AG04450 (cell line): Measurements from ENCODE around the gene SEMA6C. TPM values are rescaled to one million over a fixed set of nuclear protein-coding genes. Genes with fewer than 3 reads are reported as not detected.

ENCODE experiments used
- CTCF ChIA-PET: fragments of 300-600, 350-600 bp; formaldehyde crosslinking; extraction: SDS; loops from one replicate; lab custom pipeline; 2022; ENCODE audit warnings: antibody characterized with exemption, inconsistent platforms; lab: Charles Lee
- POLR2A ChIA-PET: fragments of 350-600 bp; formaldehyde crosslinking; extraction: SDS; loops from one replicate; lab custom pipeline; 2021; ENCODE audit warnings: antibody characterized with exemption, inconsistent platforms; lab: Yijun Ruan, JAX
- DNase-seq: peaks from one replicate; pipeline ENCODE4 v3.0.0-alpha.2; 2011; ENCODE audit warnings: low read depth, low spot score
- H3K27ac ChIP-seq: one replicate; pipeline ENCODE4 v1.5.1; 2012; ENCODE audit warnings: low read depth, low read length, control low read depth
- H3K27me3 ChIP-seq: one replicate; pipeline ENCODE4 v1.6.0; 2012; ENCODE audit warnings: low read length; ENCODE audit not compliant: control insufficient read depth, insufficient read depth
- H3K4me3 ChIP-seq: 2 replicates; pipeline ENCODE4 v1.5.1; 2011; ENCODE audit warnings: mild to moderate bottlenecking, low read depth, low read length, control low read depth
- H3K9me3 ChIP-seq: 2 replicates; pipeline ENCODE4 v1.5.1; 2012; ENCODE audit warnings: low read length; ENCODE audit not compliant: control insufficient read depth, insufficient read depth
- polyA plus RNA-seq: library from polyadenylated mRNA; depleted of rRNA; stranded (reverse); fragments of >200 nt; gene quantifications from 2 replicates; pipeline ENCODE4 v1.2.3, GENCODE V29; 2011
- TF ChIP-seq, protein P1 (sequence below): IDR thresholded peaks from 2 replicates; pipeline ENCODE4 v1.5.1; 2011; ENCODE audit warnings: low read depth, low read length, control low read depth, inconsistent platforms

The SEMA6C gene
- polyA plus RNA-seq, 1 experiment: 1.8 TPM

DNA sequence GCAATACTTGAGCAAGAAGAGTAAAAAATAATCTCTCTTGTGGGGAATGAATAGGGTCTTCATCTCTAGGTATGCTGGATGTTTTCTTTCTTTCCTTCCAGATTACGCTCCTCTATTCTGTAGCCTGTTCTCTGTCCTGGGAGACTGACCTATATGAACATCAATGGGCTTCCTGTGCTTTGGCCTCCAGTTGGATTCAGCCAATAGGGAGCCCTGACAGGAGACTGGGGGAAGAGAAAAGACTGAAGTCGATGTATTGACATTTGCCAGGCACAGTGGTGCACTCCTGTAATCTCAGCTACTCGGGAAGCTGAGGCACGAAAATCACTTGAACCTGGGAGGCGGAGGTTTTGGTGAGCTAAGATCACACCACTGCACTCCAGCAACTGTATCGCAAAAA is 17.6 kb downstream of the SEMA6C start:
- POLR2A ChIA-PET: interaction anchor here (0.6 to 0.7 kb wide), 2 partner anchors 117 to 200 kb away, joined by 4 to 5 read pairs; no protein-coding TSS in a partner anchor
- H3K27me3 ChIP-seq: peaks cover 10% of the 10 kb centered on the region
- no peak for DNase-seq
- H3K27ac ChIP-seq: no peak overlapping the region
- CTCF ChIA-PET: interaction anchor here (0.6 to 1.7 kb wide), 2 partner anchors 29 to 117 kb away, joined by 3 to 6 read pairs; no protein-coding TSS in a partner anchor
- H3K4me3 ChIP-seq: no peak overlapping the region
- TF ChIP-seq, protein P1, sequence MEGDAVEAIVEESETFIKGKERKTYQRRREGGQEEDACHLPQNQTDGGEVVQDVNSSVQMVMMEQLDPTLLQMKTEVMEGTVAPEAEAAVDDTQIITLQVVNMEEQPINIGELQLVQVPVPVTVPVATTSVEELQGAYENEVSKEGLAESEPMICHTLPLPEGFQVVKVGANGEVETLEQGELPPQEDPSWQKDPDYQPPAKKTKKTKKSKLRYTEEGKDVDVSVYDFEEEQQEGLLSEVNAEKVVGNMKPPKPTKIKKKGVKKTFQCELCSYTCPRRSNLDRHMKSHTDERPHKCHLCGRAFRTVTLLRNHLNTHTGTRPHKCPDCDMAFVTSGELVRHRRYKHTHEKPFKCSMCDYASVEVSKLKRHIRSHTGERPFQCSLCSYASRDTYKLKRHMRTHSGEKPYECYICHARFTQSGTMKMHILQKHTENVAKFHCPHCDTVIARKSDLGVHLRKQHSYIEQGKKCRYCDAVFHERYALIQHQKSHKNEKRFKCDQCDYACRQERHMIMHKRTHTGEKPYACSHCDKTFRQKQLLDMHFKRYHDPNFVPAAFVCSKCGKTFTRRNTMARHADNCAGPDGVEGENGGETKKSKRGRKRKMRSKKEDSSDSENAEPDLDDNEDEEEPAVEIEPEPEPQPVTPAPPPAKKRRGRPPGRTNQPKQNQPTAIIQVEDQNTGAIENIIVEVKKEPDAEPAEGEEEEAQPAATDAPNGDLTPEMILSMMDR: no peak
- peaks cover 5% of the 10 kb centered on the region; the same call in 1 of the 2 replicates for H3K9me3 ChIP-seq

DNA sequence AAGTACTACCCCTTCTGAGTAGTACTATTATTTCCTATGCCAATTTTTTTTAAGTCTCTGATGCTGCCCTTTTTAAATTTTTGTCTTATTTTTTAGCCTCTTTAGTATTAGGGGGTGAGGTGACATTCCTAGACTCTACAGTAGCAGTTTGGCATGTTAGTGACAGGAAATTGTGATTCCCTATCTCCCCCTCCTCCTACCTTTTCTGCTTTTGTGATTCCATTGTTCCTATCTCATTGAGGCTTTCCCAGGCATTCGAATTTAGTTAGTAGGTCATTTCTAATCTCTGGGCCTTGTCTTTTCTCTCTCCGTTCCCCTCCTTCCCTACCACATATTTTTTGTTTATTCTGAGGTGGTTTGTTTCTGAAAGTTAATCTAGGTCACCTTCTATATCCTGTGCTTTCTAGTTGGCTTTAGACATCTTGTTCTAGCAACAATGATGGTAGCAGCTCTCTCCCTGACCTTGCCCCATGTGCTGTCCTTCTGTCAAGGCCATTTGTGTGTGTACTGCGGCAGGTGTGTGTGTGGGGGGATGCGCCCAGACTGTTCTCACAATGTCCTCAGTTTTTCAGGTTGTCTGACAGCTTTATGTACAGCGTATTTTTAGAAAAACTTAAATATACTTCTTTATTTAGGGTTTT is 21.5 kb downstream of the SEMA6C start:
- no peaks in the 10 kb centered on the region for H3K9me3 ChIP-seq
- H3K4me3 ChIP-seq: no peak overlapping the region
- POLR2A ChIA-PET: no interaction called here
- TF ChIP-seq, protein P1: no peak
- H3K27ac ChIP-seq: no peak overlapping the region
- CTCF ChIA-PET: interaction anchor here (1.8 kb wide), 1 partner anchor 25 kb away, joined by 10 read pairs; no protein-coding TSS in a partner anchor
- DNase-seq: no peak
- H3K27me3 ChIP-seq: no peaks in the 10 kb centered on the region

DNA sequence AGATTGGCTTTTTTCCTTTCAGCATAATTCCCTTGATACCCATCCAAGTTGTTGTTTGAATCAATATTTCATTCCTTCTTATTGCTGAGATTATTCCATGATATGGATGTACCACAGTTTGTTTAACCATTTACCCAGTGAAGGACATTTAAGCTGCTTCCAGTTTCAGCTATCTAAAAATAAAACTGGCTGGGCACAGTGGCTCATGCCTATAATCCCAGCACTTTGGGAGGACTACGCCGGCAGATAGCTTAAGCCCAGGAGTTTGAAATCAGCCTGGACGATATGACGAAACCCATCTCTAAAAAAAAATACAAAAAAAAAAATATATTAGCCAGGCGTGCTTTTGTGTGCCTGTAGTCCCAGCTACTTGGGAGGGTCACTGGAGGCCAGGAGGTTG is 32.6 kb downstream of the SEMA6C start:
- ChIA-PET CTCF (interaction anchor here (0.6 to 8.1 kb wide), 2 partner anchors 15 to 892 kb away, joined by 6 to 66 read pairs; no protein-coding TSS in a partner anchor), POLR2A (interaction anchor here (0.6 kb wide), 1 partner anchor 143 kb away, joined by 4 read pairs; no protein-coding TSS in a partner anchor)
- no peaks in the 10 kb centered on the region for H3K9me3 ChIP-seq
- TF ChIP-seq, protein P1: no peak
- no peak overlapping the region for H3K27ac ChIP-seq
- DNase-seq: no peak
- no peaks in the 10 kb centered on the region for H3K27me3 ChIP-seq
- H3K4me3 ChIP-seq: no peak overlapping the region

DNA sequence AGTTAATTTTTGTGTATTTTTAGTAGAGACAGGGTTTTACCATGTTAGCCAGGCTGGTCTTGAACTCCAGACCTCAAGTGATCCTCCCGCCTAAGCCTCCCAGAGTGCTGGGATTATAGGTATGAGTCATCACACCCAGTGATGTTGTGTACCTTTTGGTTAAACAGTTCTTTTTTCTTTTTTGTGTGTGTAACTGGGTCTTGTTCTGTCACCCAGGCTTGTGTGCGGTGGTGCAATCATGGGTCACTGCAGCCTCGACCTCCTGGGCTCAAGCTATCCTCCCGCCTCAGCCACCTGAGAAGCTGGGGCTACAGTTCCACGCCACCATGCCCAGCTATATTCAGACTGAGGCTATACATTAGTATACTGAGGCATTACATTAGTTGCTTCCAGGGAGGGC is 38.1 kb downstream of the SEMA6C start:
- no peak for DNase-seq
- H3K4me3 ChIP-seq: no peak overlapping the region
- ChIA-PET CTCF (interaction anchor here (8.1 kb wide), 1 partner anchor 9 kb away, joined by 66 read pairs; no protein-coding TSS in a partner anchor), POLR2A (interaction anchor here (1.0 kb wide), 1 partner anchor 144 kb away, joined by 4 read pairs; no protein-coding TSS in a partner anchor)
- no peak overlapping the region for H3K27ac ChIP-seq
- TF ChIP-seq, protein P1: no peak
- no peaks in the 10 kb centered on the region for H3K27me3 ChIP-seq
- H3K9me3 ChIP-seq: no peaks in the 10 kb centered on the region

DNA sequence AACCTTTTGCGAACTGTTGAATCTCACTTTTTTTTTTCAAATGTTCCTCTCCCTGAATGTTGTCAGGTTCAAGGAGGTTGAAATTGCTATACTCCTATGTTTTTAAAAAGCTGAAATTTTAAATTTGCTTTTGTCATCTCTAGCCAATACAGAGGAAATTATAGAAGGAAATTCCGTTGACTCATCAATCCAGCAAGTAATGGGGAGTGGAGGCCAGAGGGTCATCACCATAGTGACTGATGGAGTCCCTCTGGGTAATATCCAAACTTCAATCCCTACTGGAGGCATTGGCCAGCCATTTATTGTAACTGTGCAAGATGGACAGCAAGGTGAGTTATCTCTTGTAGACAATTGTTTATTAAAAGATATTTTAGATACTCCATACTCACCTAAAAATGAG is 39.5 kb downstream of the SEMA6C start:
- TF ChIP-seq, protein P1: no peak
- ChIA-PET POLR2A (interaction anchor here (0.7 kb wide), 1 partner anchor 13 kb away, joined by 4 read pairs; no protein-coding TSS in a partner anchor), CTCF (interaction anchor here (0.6 to 8.1 kb wide), 3 partner anchors 8 to 90 kb away, joined by 3 to 66 read pairs (median 4); partner anchors contain the start of gene TNFAIP8L2)
- no peaks in the 10 kb centered on the region for H3K27me3 ChIP-seq
- H3K4me3 ChIP-seq: no peak overlapping the region
- no peak for DNase-seq
- H3K9me3 ChIP-seq: no peaks in the 10 kb centered on the region
- no peak overlapping the region for H3K27ac ChIP-seq
